SHP77 treated with DMSO at 0.1 percent for 48 hours (cell line): Measurements from ENCODE around the gene PLA2G6.

ENCODE experiments used
- DNase-seq: peaks from one replicate; lab custom pipeline; 2025; lab: John Stamatoyannopoulos, UW

PLA2G6 gene

DNA sequence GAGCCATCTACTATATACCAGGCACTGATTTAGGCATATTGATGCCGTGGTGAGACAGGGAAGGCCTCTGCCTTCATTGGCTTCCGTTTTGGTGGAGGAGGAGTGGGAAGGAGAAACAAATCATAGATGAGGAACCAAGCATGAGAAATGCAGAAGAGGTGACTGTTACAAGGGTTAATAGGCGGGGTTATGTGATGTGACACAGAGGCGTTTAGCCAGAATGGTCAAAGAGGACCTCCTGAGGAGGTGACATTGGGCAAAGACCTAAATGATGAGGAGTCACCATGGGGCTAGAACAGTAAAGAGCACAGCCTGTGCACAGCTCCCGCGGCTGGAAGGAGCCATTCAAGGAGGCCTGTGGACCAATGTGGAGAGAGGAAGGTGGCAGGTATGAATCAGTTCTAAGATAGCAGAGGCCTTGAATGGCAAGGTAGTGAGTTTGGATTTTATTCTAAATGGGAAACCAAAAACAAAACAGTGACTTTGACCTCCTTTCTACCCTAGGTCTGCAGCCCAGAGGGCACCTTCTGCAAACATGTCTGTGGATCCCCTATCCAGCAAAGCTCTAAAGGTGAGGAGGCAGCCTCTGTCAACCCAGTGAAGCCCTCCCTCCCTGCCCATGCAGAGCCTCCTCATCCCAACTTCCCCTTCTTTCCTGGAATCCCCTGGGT, 31.8 kb upstream of the PLA2G6 start:
- DNase-seq = no peak

DNA sequence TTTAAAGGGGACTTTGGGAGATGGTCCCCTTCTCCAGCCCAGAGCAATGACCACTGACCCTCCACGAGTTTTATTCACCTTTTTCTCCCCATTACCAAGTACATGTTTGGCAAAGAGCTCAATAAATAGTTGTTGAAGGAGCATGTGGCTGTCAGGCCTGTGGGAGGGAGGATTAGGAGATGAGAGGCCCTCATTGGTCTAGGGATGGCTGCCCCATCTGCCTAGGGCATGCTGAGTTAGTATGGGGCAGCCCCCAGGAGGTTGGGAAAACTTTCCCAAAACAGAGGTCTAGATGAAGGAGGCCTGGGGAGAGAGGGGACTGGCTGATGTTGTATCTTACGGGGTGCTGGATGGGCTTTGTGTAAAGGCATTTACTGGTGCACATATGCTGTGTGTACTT, 30.8 kb upstream of the PLA2G6 start:
- DNase-seq = no peak

DNA sequence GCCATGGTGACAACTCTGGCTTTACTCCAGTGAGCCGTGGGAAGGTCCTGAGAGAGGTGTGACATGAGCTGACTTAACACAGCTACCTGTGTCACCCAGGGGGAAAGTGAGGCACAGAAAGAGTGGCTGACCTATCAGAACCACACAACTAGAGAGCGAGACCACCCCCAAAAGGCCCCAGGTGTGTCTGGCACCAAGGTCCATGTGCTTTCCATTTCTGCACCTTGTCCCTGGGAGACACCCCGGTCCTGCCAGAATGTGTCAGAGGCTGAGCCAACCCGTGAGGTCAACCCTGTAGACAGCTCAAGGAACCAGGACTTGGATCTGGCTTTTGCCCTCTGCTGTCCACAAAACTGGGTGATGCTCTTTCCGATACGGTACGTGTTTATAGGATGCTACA, 29.9 kb upstream of the PLA2G6 start:
- DNase-seq = no peak

DNA sequence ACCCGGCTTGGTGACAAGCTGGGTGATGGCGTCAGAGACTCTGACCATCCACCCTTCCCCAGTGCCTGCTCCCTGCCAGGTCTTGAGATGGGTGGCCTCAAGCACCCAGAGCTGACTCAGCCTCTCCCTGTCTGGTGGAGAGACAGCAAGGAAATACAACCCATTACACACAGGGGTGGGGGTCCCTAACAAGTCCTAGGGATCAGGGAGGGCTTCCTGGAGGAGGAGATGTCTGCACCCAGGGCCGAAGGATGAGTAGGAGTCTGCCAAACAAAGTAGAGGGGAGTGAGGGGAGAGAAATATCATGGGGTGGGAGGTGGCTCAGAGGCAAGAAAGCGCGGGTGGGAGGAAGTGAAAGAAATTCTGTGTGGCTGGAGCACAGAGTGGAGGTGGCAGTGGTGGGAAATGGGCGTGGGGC, 26.9 kb upstream of the PLA2G6 start:
- no peak for DNase-seq

DNA sequence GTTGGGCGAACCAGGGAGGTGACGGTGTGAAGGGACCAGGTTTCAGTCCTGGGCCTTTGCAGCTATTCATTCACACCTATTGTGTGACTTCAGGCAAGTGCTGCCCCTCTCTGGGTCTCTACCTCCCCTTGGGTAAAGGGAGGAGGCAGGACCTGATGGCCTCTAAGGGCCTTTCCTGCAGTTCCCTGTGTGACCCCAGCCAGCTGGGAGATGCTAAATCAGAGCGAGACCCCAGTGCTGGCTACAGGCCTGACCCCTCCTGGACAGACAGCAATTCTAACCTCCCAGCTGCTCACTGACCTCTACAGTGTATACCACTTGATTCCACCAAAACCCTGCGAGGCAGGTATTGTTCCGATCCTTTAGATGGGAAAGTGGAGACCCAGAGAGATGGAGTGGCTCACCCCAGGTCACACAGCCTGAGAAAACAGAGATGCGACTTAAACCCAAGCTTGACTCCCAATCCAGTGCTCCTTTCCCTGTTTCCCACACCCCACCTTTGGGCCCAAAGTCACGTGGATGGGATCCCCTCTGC, 26.3 kb upstream of the PLA2G6 start:
- no peak for DNase-seq

DNA sequence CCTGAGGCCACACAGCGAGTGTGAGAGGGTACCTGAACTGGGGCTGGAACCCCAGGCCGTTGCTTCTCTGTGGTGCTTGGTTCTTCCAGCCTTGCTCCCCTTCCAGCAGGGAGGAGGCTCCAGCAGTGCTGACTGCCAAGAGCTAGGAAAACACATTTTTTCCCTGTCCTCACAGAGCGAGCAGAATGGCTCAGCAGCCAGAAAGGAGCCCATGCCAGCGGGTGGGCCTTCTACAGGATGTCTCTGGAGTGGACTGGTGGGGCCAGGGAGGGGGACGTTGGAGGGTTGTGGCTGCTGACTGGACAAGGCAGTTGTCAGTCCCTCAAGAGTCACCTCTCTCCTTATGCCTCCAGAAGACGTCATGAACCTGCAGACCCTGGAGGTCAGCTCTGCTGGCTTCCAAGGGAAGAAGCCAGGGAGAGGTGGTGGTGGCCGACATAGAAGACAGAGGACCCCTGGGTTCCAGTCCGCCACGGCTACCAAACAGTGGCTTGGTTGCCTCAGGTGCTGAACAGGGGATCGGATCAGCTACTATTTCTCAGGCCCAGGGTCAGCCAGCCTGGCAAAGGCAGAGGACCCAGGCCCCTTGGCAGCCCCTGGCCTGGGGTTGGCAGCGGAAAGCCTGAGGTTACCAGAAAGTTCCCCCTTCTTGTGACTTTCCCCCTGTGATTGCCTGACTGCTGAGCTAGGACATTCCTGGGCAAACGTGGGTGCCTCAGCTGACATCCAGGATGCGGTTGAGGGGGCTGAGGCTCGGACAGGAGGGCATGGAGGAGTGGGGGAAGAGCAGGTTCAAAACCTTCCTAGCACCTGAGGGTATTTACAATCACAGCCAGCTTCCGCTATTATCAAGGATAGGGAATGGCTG, 23.9 kb upstream of the PLA2G6 start:
- DNase-seq = no peak

DNA sequence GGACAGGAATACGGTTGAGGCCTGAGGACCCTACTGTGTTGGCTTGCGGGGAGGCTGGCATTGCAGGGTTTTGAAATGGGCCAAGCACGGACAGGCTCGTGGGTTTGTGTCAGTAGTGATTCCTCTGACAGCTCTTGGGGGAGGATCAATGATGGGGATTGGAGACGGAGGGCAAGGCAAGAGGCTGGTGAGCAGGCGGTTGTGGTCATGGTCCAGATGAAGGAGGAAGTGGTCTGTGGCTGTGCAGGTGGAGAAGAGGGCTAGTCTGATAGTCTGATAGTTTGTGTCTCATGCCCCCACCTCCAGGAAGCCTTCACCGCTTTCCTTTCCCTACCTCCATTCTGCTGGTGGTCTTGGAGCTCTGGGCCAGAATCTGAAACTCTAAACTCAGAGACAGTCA, 23.2 kb upstream of the PLA2G6 start:
- no peak for DNase-seq

DNA sequence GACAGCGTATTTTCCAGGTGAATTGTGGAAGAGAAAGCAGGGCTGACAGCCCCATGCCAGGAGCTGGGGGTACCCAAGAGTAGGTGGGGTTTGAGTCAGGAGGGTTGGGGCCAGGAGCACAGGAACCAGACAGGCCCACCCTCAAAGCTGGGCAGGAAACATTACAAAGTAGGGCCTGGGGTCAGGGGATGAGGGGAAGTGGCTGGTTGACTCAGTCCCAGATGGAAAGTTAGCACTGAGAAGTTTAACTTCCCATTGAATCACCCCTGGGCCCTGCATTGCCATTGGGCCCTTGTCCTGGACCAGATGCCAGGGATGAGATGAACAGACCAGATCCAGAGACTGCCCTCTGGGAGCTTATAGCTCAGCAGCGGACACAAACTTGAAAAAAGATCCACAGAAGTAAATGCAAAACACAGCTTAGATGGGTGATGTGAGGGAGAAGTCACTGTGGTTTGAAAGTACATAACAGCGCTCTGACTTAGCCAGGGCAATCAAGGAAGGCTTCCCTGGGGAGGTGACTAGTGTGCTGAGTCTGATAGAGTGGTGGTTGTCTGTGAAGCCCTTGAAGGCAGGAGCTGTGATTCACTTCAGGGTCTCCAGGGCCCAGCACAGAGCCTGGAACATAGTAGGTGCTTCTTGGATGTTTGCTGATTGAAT, 22.4 kb upstream of the PLA2G6 start:
- no peak for DNase-seq

DNA sequence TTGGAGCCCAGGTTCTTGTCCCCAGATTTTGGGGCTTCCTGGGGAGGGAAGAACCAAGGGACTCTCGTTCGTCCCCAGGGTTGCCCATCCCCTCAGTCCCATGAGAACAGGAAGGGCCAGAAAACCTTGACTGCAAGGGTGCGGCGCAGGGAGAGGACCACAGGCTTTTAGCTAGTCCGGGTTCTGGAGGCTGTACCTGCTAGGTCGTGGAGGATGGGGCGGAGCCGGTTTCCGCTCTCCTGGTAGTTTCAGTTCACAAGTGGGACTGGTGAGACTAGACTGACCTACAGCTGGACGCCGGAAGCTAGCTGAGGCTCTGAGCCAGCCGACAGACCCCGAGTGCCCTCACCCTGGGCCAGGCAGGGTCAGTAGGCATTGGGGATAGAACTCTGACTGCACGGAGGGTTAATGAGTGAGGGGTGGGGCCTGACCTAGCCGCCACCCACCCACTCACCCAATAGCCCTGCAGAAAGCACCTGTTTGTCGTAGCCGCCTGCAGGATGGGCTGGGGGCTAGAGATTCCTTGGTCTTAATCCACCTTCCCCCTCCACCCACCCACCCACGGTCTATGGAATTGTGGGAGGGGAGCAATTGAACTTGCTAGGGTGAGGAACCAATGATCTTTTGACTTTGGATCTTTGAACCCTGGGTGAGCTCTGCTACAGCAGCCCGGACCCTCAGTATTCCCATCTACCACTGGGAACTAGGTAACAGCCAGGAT, 21.6 kb upstream of the PLA2G6 start:
- DNase-seq = no peak

DNA sequence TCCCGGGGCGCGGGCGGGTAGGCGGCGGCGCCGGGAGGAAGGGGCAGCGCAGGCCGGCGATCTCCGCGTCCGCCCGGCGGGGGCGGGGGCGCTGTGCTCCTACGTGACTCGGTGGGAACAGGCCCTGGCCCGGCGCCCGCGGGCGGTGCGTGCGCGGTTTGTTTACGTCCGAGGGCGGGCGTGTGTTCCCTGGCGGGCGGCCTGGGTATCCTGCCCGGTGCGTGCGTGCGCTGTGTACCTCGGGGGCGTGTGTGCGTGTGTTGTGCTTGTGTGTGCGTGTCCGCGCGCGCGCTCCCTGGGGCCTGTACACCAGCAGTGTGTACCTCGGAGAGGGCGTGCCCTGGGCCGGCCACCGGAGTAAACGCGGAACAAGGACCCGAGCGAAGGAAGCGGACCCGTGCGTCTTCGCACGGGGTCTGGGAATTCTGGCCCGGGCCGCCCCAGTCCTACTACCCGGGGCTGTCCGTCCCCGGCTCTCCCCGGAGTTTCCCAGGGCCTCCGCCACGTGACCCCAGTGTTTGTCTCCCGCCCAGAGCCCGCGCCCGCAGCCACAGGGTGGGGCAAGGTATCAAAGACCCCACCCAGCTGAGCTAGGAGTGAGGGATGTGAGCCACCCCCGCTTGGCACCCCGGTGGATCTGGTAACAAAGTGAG, 20.9 kb upstream of the PLA2G6 start:
- DNase-seq = no peak

DNA sequence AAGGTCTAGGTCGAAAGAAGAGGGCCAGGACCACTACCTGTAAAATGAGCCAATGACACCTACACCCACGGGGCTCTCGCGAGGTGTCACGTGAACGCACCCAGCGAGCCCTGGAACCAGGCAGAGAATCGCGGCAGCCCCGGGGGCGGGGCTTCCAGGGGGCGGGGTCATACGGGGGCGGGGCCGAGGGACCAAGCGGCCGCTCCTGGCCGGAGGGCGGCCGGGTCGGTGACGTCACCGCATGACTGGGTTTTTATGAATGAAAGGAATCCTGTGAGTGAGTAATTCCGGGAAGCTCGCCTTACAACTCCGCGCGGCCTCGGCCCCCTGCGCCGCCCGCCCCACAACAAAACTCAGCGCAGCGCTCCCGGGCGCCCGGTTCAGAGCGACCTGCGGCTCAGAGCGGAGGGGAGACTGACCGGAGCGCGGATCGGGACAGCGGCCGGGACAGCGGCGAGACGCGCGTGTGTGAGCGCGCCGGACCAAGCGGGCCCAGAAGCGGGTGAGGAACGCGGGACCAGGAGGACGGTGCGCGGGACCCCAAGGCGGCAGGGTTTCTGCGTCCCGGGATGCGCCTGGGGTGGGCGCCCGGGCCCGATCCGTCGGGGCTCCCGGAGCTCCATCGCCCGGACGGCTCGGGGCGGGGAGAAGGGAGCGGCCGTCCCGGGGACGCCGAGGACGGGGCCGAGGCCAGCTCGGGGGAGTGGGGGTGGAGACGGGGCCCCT, 20.2 kb upstream of the PLA2G6 start, which contains the start of gene MAFF:
TSS of gene MAFF (plus strand) at position 284 of the 726 bp plus-strand sequence. CDS start 11,860 bp downstream, outside the sequence.
- DNase-seq = peak; percentile 77

DNA sequence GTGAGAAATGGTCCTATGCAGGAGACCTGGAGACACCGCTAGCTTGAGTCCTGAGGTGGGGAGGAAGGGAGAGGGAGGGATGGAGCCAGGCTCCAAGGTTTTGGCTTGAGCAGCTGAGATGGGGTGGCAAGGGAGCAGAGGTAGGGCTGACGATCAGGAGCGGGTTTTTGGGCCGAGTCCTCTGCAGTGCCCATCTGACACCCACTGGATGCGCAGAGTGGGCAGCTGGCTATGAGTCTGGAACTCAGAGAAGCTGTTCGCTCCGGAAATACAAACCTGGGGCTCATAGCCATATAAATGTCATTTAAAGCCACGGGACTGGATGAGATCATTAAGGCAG, 19.7 kb upstream of the PLA2G6 start:
- no peak for DNase-seq

DNA sequence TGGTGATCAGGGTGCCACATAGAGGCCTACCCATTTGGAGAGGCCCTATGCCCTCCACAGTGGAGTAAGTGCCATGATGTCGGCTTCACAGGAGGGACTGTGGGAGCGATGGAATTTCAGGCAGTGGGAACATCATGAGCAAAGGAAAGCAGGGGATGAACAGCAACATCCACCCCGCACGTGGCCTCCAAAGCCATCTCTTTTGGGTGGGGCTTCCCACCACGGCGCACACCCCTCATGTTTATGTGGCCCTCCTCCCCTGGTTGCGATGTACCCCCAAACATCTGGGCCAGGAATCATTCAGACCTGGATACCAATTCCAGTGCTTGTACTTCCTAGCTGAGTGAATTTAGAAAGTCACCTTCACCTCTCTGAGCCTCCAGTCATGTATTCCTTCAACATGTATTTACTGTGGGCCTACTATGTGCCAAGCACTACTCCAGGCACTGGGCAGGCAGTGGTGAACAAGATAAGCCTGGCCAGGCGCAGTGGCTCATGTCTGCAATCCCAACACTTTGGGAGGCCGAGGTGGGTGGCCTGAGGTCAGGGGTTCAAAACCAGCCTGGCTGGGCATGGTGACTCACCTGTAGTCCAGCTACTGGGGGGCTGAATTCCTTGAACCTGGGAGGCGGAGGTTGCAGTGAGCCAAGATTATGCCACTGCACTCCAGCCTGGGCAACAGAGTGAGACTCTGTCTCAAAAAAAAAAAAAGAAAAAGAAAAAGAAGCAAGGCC, 18.4 kb upstream of the PLA2G6 start:
- DNase-seq = no peak

DNA sequence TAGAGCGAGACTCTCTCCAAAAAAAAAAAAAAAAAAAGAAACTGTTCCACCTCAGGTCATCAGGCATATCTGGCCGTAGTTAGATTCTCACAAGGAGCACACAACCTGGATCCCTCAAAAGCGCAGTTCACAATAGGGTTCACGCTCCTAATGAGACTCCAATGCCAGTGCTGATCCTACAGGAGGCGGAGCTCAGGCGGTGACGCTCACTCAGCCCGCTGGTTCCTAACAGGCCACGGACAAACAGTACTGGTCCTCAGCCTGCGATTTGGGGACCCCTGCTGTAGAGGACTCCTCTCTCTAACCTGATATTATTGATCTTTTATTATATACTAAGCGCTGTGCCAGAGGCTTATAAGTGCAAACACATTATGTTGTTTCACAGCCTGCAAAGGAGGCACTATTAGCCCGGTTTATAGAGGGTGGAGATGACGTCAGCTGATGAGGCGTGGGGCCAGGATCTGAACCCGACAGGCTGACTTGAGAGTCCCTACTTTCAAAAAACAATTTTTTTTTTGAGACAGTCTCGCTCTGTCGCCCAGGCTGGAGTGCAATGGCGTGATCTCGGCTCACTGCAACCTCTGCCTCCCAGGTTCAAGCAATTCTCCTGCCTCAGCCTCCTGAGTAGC, 15.3 kb upstream of the PLA2G6 start:
- DNase-seq = no peak

DNA sequence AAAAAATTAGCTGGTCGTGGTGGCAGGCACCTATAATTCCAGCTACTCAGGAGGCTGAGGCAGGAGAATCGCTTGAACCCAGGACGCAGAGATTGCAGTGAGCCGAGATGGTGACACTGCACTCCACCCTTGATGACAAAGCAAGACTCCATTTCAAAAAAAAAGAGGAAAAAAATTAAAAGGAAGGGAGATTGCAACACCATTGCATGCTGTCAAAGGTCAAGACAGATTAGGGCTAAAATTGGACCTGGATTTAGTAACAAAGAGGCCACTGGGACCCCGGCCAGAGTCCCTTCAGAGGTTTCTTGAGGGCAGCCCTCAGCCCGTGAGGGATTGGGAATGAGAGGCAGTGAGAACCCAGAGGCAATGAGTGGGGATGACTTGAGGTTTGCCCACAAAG, 11.9 kb upstream of the PLA2G6 start:
- no peak for DNase-seq

DNA sequence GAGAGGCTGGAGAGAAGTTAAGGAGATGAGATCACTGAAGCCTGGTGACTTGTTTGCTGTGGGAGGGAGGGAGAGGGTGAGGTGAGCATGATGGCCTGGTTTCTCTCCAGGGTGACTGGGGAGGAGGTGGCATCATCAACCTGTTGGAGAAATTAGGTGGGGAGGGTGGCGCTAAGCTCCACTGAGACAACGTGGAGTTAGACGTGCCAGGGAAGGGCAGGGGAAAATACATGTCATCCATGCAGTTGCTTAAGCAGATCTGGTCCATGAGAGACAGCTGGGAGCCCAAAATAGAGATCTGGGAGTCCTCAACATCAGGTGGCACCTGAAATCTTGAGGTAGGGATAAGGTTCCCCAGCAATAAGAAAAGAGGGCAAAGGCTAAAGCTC, 10.8 kb upstream of the PLA2G6 start:
- DNase-seq = no peak

DNA sequence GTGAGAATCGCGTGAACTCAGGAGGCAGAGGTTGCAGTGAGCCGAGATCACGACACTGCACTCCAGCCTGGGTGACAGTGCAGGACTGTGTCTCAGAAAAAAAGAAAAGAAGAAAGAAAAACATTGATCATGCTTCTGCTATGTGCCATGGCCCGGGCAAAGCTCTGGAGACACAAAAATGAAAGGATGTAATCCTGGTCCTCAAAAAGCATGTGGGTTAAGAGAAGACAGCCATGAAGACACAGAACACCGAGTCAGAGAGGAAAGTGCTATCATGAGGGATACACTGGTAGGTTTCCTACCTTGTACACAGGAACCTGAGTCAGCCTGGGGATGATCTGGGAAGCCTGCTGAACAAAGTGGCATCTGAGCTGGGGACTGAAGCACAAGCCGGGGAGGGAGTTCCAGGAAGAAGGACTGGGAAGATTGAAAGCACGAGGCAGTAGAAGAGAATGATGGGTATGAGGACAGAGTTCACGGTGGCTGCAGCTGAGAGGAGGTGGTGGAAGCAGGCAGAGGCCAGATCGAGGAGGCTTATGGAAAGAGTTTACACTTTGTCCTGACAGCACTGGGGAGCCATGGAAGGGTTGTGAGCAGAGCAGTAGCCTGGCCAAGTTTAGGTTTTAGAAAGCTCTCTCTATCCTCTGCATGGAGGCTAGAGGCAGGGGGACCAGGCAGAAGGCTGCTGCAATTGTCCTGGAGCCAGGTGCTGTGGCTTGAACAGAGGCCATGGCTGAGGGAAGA, 10.3 kb upstream of the PLA2G6 start:
- no peak for DNase-seq

DNA sequence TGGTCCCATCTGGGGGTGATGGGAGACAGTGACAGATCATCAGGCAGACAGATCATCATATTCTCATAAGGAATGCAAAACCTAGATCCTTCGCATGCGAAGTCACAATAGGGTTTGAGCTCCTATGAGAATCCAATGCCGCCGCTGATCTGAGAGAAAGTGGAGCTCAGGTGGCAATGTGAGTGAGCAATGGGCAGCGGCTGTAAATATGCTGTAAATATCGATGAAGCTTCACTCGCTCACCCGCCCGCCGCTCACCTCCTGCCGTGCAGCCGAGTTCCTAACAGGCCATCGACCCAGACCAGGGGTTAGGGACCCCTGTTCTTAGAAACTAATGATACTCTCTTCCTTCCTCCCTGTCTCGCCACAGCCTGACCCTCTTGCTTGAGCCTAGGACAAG, 9.4 kb upstream of the PLA2G6 start:
- DNase-seq = no peak

DNA sequence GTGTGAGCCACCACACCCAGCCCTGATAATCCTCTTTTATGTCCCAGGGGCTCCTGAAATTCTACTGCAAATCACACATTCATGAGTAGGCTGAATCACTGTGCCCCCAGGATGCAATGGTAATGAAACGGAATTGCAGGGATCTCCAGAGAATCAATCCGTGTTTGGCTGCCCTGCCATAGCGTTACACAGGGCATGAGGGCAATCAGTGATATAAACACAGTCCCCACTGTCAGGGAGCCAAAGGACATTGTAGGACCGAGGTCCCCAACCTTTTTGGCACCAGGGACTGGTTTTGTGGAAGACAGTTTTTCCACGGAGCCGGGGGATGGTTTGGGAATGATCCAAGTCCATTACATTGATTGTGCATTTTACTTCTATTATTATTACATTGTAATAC, 9.0 kb upstream of the PLA2G6 start:
- DNase-seq = no peak
